ENCODE results near the gene ITK. TPM values are rescaled to one million over a fixed set of nuclear protein-coding genes. Genes with fewer than 3 reads are reported as not detected.

The ITK gene
- 0.31 TPM for polyA plus RNA-seq (ENCODE audit: insufficient read length)

DNA sequence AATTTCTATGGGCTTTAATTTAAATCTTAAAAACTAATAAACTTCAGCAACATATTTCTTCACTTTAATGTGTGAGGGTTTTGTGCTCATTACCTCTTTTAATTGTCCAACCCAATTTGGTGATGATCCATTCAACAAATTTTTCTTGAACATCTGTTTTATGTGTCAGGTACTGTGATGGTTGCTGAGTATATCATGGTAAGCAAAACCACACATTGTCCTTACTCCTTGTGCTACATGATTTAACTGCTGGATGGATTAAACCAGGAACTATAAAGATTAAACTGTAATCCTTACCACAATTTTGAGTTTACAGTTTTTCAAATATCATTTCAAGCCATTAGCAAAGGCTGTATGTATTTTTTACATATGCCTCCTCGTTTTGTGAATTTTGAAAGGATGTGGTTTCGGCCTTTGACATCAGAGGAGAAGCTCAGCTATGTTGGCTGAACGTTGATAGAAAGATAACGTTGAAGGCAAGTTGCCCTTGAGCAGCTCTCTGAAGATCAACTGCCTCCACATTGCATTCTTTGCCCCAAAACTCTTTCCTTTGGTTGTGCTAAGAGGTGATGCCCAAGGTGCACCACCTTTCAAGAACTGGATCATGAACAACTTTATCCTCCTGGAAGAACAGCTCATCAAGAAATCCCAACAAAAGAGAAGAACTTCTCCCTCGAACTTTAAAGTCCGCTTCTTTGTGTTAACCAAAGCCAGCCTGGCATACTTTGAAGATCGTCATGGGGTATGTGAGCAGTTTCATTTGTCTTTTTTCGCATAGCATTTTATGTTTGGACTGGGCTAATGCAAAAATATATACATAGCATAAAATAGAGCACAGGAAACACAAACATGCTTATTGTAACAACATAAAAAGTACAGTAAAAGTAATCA lies at the start of gene ITK:
Gene ITK (plus strand): TSS at position 467 of the 891 bp plus-strand sequence. CDS start 138 bp downstream, at position 605.
- no peak for DNase-seq

DNA sequence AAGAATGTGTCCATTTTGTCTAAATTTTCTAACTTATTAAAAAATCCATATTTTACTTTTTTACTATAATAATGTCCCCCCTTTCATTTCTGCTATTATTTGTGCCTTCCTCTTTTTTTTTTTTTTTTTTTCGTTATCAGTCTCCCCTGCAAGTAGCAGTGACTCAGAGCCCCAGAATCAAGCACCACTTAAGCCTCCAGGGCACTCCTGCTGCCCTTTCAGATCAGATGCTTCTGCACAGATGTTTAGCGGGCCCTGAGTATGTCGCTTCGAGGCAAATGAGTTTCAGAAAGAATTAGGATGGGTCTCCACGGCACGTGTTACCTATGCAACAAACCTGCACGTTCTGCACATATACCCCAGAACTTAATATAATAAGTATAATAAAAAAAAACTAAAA lies 49.7 kb upstream of the ITK start:
- no peak for DNase-seq

DNA sequence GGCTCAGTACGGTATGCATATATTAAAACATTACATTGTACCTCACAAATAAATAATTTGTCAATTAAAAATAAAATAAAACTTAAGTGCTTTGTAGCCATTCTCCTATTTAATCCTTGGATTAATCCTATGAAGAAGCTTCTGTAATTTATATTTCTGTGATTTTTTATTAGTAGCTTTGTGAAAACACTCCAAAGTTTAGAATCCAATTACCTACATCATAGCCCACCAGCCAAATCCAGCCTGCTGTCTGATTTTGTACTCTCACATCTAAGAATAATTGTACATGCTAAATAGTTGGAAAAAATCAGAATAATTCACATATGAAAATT lies 48.4 kb upstream of the ITK start:
- DNase-seq: no peak

GRCh38 chr5:157137691-157138090 lies 42.9 kb upstream of the ITK start:
- DNase-seq: no peak

- DNase-seq: peak; percentile 98
Observed at GRCh38 chr5:157142317-157143126, 38.1 kb upstream of the ITK start, which contains the start of gene MED7. TSS of gene MED7 (minus strand) at chr5:157142865. CDS start at chr5:157139431, 3,434 bp downstream.

DNA sequence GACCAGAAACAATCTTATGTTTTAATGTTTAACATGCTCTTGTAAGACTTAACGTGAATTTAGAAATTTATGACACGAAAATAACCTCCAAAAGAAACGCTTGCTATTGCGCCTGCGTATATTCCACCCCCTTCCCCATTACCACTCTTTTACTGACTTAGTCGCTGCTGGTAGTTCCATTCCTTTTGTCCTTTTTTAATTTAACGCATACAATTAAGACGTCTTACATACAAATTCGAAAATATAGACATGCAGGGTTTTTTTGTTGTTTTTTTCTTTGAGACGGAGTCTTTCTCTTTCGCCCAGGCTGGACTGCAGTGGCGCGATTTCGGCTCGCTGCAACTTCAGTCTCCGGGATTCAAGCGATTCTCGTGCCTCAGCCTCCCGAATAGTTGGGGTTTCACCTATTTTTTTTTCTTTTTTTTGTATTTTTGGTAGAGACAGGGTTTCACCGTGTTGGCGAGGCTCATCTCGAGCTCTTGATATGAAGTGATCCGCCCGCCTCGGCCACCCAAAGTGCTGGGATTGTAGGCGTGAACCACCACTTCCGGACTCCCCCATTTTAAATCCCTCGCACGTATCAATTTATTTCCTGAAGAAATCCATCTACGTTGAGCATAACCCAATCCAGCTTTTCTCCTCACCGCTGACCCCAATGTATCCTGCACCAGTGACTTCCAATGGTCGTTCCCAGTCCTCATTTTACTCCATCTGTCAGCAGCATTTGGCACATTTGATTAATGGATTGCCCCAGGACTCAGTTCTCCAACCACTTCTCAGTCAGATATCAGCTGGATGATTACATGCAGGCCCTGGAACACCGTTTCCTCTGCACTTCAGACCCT lies 37.3 kb upstream of the ITK start:
- DNase-seq: no peak

GRCh38 chr5:157148734-157149615 lies 31.7 kb upstream of the ITK start:
- peak; percentile 69 for DNase-seq

DNA sequence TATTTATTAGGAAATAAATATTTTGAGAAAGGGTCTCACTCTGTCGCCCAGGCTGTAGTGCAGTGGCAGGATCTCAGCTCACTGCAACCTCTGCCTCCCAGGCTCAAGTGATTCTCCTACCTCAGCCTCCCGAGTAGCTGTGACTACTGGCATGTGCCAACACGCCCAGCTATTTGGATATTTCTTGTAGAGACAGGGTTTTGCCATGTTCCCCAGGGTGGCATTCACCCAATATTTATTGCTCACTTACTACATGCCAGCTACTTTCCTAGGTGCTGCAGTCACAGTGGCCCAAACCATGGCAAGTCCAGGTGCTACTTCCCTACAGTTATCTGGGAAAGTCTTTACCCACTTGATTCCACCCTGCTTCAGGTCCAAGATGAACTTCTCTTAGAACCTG lies 29.6 kb upstream of the ITK start:
- DNase-seq: no peak

GRCh38 chr5:157155297-157155696 lies 25.3 kb upstream of the ITK start:
- no peak for DNase-seq

GRCh38 chr5:157157293-157157891 lies 23.2 kb upstream of the ITK start:
- DNase-seq: no peak

DNA sequence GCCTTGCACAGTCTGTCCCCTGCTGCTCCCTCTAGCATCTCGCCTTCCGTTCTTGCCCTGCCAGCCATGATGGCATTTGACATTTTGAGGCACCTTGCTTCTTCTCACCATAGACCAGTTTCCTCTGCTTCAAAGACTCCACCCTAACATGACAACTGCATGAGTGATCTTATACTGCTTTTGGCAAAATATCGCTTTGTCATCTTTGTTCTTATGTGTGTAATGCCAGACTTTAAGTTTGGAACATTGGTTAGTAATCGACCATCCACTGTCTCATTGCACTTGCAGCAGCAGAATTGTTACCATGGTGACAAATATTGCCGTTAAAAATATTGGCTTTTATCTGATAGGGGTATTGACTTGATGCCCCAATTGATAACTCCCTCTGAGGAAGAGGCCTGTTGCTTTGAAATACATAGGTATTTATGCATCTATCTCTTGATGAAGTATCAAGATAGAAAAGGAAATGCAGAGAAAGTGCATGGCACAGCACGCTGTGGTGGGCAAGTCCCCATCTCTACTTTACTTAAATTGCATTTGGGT lies 21.4 kb upstream of the ITK start:
- no peak for DNase-seq

DNA sequence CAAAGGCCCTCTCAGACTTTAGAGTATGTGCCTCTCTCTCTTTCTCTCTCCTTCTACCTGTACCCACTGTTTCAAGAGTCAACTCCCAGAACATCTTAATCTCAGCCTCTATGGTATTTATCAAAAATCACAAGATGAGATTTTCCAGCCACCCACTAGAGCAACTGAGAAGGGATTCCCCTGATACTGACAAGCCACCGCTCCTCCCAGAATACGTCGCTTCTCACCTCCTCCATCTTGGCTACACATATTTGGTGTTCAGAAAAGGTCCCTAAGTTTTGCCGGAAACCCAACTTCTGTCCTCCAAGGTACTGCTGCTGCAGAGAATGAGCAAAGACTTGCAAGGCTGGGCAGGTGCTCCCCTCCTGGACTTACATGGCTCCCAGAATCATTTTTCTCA lies 20.6 kb upstream of the ITK start:
- DNase-seq: no peak

DNA sequence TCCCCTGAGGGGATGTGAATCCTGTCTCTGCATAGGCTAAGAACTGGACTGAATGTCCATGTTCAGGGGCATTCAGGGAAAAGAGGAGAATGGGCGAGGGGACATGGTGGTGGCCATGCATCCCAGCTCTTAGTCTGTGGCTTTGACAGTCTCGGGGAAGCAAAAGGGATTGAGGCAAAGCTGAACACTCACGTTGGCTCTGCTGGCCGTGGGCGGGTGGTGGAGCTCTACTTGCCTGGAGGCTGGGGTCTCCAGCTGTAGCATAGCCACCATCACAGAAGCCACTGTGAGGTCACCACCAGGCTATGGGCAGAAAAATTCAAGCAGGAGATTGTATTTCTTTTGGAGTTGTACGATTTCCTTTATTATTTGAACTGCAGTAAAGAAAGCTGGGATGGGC lies 18.6 kb upstream of the ITK start:
- DNase-seq: no peak

DNA sequence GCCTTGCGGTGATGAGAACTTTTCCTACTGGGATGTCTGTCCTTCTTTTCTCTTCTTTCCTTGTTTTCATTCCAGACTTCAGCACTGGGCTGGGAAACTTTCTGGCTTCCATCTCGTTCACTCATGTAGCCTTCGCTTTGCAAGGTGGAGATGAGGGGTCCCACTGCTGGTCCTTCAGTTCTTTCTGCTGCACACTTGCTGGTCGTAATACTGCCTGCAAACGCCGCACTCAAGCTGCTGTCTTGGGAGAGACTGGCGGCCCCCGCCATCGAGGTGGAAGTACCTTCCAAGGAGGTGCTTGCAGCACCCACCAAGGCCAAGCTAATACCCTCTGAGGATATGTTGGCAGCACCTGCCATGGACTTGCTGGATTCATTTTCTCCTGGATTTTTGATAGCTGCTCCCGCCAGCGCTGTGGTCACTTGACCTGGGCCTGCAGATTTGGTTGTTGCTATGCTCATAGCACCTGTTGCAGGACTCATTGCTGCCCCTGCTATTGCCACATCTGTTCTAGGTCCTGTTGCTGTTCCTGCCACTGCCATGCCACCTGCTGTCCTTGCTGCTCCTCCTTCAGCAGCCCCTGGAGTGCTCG lies 17.6 kb upstream of the ITK start:
- DNase-seq: no peak

- no peak for DNase-seq
Observed at GRCh38 chr5:157164521-157164920, 16.1 kb upstream of the ITK start.

DNA sequence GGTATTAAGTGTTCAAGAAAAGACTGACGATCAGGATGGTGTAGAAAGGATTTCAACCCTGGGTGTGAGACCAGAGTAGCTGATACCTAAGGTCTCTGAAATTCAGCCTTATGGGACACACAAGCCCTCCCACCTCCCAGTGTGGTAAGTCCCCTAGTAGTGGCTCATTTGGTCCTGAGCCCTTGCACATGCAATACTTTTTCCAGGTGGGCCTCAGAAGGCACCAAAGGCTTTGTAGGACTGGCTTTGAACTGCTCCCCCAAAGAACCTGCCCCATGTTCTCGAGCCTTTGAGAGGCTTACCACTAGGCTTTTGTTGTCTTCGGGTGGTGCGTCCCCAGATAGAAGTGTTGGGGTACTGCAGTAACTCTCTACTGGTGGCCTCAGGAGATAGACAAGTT lies 15.4 kb upstream of the ITK start:
- no peak for DNase-seq

- DNase-seq: no peak
Observed at GRCh38 chr5:157165668-157166067, 15.0 kb upstream of the ITK start.

GRCh38 chr5:157166214-157167213 lies 14.1 kb upstream of the ITK start, which contains the start of gene GARIN3:
TSS of gene GARIN3 (minus strand) at chr5:157166264. CDS start at chr5:157166168, 96 bp downstream.
- DNase-seq: no peak

DNA sequence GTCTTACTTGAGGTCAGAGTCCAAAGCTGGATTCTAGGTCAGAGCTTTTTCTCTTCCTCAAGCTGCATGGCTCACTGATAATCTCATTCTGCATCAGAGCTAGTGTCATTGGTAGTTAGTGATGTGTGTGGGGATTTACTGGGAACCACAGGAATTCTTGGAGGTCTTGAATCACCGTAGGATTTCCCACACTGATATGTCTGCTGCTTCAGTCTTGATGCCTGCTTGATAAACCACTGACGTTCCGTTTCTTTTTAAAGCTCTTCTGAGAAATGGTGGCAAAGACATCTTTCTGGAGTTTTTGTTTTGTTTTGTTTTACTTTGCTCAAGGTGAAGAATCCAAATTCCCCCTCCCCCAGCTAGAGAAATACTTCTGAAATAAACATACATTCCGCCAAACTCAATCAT lies 13.4 kb upstream of the ITK start:
- DNase-seq: no peak

Measured in hindlimb muscle (tissue), 1 donor.